Epithelial cell of proximal tubule (primary cell): ENCODE measurements around the gene SCARF1. TPM values are rescaled to one million over a fixed set of nuclear protein-coding genes. Genes with fewer than 3 reads are reported as not detected.

Experiments
- DNase-seq: peaks from one replicate; pipeline ENCODE4 v3.0.0-alpha.2; 2011; ENCODE audit warnings: low read depth
- H3K4me3 ChIP-seq: 2 replicates; pipeline ENCODE4 v1.5.1; 2011; ENCODE audit warnings: low read depth, mild to moderate bottlenecking, low read length
- total RNA-seq: library from RNA; depleted of rRNA; stranded (reverse); fragments of >200 nt; gene quantifications from 2 replicates; pipeline ENCODE4 v1.2.3, GENCODE V29; 2015
- TF ChIP-seq, protein P1 (sequence below): conservative IDR thresholded peaks from 2 replicates; pipeline ENCODE4 v1.5.1; 2012; ENCODE audit warnings: low read depth, mild to moderate bottlenecking, low read length

Gene SCARF1
- total RNA-seq, 1 donor from 2014 or later = 14.5 TPM

DNA sequence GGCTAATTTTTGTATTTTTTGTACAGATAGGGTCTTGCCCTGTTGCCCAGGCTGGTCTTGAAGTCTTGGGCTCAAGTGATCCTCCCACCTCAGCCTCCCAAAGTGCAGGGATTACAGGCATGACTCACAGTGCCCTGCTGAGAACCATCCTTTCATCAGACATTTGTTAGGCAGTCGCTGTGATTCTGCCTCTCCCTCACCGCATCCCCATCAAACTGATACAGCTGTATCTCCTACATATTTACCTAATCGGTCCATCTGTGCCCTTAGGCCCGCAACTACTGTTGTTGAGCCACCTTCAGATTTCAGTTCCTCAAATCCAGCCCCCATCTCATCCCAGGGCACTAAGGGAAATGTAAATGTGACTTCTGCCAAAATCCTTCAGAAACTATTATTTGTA, 14.9 kb downstream of the SCARF1 start:
- TF ChIP-seq, protein P1, sequence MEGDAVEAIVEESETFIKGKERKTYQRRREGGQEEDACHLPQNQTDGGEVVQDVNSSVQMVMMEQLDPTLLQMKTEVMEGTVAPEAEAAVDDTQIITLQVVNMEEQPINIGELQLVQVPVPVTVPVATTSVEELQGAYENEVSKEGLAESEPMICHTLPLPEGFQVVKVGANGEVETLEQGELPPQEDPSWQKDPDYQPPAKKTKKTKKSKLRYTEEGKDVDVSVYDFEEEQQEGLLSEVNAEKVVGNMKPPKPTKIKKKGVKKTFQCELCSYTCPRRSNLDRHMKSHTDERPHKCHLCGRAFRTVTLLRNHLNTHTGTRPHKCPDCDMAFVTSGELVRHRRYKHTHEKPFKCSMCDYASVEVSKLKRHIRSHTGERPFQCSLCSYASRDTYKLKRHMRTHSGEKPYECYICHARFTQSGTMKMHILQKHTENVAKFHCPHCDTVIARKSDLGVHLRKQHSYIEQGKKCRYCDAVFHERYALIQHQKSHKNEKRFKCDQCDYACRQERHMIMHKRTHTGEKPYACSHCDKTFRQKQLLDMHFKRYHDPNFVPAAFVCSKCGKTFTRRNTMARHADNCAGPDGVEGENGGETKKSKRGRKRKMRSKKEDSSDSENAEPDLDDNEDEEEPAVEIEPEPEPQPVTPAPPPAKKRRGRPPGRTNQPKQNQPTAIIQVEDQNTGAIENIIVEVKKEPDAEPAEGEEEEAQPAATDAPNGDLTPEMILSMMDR = no peak
- H3K4me3 ChIP-seq = no peak overlapping the region
- DNase-seq = no peak

DNA sequence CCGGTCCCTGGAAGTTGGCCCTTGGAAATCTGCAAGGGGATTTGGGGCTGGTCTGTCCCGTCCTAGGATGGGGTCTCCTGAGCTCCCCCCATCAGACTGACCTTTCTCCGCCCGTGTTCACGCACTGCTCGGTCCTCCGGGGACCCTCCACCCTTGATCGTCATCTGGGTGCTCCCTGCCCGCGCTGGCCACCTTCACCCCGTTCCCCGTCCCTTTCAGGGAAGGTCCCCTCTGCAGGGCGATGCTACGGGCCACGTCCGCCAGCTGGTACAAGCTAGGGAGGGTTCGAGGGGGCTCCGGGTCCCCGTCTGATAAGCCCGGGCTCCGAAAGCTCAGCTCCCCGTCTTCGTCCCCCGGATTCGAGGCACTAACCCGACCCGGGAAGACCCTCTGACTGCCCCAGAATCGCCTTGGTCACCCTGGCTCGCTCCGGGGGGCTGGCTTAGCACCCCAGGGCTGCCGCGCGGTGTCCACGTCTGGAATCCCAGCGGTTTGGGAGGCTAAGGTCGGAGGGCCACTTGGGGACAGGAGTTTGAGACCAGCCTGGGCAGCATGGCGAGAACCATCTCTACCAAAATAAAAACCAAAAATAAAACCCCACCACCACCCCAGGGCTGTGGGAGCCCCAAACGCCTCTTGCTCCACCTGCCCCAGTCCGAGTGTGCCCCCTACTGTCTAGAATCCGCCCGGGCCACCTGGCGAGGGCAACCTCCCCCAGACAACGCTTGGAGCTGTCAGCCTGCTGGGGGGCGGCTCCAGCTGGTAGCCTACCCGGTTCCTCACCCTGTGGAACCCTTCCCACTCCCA, 15.8 kb downstream of the SCARF1 start:
- TF ChIP-seq, protein P1 = peak; percentile 77
- peak overlapping the region; percentile 61 for H3K4me3 ChIP-seq
- no peak for DNase-seq

DNA sequence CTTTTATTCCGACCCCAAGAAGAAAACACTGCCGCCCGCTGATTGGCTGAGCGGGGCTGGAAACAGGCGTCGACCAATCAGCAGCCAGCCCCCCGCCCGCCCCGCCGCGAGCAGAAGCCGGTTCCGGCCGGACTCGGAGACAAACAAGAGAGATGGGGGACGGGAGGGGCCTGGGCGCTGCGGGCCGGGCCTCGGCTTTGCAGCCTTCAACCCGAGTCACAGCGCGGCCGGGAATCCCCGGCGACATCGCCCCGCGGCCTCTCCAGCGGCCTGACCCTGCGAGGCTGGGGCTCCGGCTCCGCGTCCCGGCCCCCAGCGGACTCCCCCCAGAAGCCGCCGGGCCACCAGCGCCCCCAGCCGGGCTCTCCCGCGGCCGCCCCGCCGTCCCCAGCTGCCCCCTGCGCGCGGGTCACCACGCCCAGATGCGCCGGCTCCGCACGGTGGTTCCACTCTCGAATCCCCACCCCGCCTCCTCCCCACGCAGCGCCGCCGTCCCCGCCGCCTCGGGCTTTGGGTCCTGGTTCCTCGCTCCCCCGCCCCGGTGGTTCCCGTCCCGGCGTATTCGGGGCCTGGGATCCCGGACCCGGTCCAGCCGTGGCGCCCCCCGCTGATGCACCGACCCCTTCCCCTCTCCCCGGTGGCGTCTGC, 16.6 kb downstream of the SCARF1 start:
- DNase-seq = peak; percentile 42
- H3K4me3 ChIP-seq = peak overlapping the region; percentile 61
- TF ChIP-seq, protein P1 = peak; percentile 19

DNA sequence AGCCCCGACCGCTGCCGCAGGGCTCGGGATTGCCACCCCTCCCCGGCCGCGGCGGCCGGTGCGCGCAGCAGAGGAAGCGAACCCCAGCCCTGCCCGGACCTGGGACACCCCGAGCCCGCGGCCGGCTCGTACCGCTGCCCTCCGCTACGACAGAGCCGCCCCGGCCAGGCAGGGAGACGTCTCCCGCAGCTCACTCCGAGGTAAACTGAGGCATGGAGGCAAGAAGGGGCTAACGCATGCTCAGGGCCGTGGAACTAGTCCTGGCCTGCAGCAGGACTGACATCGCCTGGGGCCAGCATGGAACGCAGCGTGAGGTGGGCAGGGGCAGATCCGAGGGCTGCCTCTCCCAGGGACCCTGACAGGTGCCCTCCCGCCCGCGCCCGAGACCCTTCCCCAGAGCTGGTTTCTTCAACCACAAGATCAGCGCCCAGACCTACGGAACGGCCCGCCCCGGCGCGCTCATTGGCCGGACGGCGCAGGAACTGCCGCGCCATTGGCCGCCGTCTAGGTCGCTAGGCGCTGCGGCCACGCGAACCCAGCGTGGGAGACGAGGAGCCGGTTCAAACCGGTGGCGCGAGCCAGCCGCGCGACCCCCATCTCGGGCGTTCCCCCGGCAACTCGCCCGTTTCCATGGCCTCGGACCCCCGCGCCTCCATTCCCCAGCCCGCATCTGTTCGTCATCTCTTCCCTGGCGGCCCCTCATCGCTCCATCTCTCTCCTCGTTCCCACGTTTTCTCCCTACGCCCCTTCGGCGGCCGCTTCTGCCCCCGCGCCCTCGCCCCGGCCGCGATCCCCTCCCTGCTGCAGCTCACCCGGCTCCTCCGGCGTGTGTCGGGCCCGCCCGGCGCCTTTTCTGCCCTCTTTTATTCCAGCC, 17.3 kb downstream of the SCARF1 start, which contains the start of gene SLC43A2:
TSS of gene SLC43A2 (minus strand) at position 853 of the 874 bp plus-strand sequence. CDS start 960 bp downstream, outside the sequence.
- H3K4me3 ChIP-seq = peak within 1 kb of the TSS; percentile 61
- DNase-seq = no peak
- TF ChIP-seq, protein P1 = no peak

DNA sequence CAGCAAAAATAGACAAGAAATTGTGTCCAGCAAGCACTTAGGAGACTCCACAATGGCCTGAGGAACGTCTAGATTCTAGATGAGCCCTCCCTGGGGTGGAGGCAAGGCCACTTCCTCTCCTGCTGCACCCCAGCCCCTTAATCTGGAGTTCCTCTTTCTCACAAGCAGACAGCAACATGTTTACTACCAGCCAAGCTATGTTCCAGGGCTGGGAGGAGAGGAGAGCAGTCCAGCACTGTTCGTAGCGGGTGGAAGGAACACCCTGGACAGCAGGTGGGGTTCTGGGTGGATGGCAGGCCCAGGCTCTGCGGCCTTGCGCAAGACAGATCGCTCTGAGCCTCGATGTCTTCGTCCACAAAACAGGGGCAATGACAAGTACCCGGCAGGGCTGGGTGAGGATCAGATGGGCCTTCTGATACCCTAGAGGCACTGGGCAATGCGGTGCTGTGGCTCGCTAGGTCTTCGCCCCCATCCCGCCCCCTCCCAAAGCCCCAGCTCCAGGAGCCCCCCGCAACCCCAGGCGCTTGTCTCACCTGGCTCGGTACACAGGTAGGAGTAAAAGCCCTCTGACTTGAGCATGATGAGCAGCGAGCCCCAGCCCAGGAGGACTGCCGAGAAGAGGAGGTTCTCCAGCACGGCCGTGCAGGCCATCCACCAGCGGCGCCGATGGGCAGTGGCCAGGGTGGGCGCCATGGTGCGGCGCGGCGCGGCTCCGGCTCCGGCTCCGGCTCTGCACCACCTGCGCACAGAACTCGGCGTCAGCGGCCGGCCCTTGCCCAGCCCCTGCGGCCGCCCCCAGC, 18.1 kb downstream of the SCARF1 start:
- no peak for DNase-seq
- TF ChIP-seq, protein P1 = no peak
- H3K4me3 ChIP-seq = peak overlapping the region; percentile 61

GRCh38 chr17:1626333-1626732, 19.2 kb downstream of the SCARF1 start:
- TF ChIP-seq, protein P1 = no peak
- H3K4me3 ChIP-seq = no peak overlapping the region
- DNase-seq = no peak
